D721Med (cell line): ENCODE results near the gene RPL18A.

Source experiments
- DNase-seq: peaks from one replicate; pipeline ENCODE4 v3.0.0; 2011; ENCODE audit warnings: low spot score; ENCODE audit not compliant: insufficient read length
- FAIRE-seq: peaks from 2 replicates; lab custom pipeline; 2011; peaks lifted over from hg19 to GRCh38; lab: Jason Lieb, UNC
- CTCF ChIP-seq: IDR thresholded peaks from 2 replicates; pipeline ENCODE4 v1.5.1; 2012; ENCODE audit warnings: mild to moderate bottlenecking, control low read depth; ENCODE audit not compliant: insufficient read depth; ENCODE audit errors: missing control alignments

Gene RPL18A

GRCh38 chr19:17869114-17869608 lies 9.5 kb downstream of the RPL18A start:
- FAIRE-seq (no peak), DNase-seq (no peak)
- TF ChIP-seq CTCF = no peak

DNA sequence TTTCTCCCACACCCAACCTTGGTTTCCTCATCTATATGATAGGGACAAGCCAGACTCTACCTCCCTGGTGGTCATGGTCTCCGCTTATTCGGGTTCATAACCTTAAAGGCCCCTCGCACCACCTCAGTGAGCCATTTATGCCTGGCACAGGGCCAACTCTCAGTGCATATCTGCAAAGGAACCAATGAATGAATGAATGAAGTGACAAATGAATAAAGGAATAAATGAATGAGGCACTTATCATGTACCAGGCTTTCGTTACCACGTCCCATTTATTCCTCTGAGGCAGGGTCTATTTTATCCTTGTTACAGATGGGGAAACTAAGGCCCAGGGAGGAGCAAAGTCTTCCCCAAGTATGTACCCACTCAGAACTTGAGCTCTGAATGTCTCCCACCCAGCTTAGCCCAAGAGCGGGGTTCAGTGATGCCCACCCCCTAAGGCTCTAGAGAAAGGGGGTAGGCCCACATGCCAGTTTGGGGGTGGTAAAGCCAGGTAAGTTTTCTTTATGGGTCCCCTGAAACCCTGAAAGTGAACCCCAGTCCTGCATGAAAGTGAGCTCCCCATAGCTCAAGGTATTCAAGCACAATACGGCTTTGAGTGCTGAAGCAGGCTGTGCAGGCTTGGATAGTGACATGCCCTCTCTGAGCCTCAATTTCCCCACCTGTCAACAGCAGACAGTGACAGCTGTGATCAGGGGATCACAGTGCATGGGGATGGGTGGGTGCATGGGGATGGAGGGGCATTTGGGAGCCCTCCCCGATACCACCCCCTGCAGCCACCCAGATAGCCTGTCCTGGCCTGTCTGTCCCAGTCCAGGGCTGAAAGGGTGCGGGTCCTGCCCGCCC lies 11.5 kb downstream of the RPL18A start:
- no peak for FAIRE-seq
- DNase-seq = no peak
- no peak for TF ChIP-seq CTCF

DNA sequence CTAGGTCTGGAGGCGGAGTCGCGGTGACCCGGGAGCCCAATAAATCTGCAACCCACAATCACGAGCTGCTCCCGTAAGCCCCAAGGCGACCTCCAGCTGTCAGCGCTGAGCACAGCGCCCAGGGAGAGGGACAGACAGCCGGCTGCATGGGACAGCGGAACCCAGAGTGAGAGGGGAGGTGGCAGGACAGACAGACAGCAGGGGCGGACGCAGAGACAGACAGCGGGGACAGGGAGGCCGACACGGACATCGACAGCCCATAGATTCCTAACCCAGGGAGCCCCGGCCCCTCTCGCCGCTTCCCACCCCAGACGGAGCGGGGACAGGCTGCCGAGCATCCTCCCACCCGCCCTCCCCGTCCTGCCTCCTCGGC lies 12.2 kb downstream of the RPL18A start, which contains the start of gene SLC5A5:
TSS of gene SLC5A5 (plus strand) at position 68 of the 373 bp plus-strand sequence. CDS start 375 bp downstream, outside the sequence.
- DNase-seq (no peak), FAIRE-seq (no peak)
- TF ChIP-seq CTCF = no peak

GRCh38 chr19:17872251-17873001 lies 12.7 kb downstream of the RPL18A start:
- FAIRE-seq (no peak), DNase-seq (no peak)
- TF ChIP-seq CTCF = no peak

DNA sequence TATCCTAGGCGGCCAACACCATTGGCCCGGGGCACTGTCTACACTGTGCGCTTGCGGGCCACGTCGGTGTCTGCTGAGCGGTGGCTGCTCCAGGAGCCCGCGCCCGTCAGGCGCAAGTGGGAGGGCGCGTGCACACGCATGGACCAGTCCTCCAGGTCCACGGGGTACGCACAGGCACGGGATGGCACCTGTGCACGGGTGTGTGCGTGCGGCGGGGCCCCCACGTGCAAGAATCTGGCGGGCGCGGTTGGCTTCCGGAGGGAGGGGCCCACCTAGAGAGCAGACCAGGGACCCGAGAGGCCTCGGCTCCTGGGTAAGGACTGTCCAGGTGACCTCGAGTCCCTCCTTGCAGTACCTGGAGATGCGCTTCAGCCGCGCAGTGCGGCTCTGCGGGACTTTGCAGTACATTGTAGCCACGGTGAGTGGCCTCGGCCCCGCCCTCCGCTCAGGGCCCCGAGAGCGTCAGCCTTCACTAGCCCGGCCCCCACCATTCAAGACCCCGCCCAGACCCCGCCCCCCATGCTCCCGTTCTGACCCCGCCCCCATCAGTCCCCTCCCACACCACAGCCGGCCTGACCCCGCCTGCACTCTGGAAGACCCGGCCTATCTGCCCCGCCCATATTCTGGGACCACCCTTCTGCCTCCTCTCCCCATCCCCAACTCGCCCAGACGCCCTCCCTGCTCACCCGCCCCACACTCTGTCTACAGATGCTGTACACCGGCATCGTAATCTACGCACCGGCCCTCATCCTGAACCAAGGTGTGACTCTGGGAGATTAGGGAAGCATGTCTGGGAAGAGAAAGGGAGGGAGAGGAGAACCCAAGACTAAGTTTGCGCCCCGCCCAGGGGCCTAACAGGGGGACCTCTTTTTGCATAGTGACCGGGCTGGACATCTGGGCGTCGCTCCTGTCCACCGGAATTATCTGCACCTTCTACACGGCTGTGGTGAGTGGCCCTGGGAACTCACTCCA lies 14.4 kb downstream of the RPL18A start:
- TF ChIP-seq CTCF = no peak
- DNase-seq (no peak), FAIRE-seq (no peak)

DNA sequence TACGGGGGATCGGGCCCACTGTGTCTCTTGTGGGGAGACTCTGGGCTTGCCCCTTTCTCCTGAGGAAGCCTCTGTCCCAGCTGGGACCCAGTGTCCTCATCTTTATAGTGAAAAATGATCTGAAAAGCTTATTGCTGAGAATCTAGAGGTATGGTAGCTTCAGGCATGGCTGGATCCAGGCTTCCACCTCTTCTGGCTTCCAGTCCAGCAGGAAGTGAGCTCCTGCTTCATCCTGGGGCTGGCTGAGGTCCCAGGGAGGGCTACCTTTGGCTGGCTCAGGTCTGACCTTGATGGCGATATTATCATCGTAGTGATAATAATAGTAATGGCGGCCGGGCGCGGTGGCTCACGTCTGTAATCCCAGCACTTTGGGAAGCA lies 15.0 kb downstream of the RPL18A start:
- no peak for FAIRE-seq
- no peak for TF ChIP-seq CTCF
- no peak for DNase-seq
